T-helper 17 cell (primary cell): ENCODE measurements around the gene IGSF10. TPM values are rescaled to one million over a fixed set of nuclear protein-coding genes. Genes with fewer than 3 reads are reported as not detected.

ENCODE experiments used
- ATAC-seq: fragments of 150-1000 bp; cut with Tn5 transposase; 2 replicates; pipeline ENCODE4 v1.10.0; 2021; ENCODE audit warnings: mild to moderate bottlenecking, moderate library complexity
- DNase-seq, 3 donors: peaks; one replicate each; pipeline versions ENCODE4 v3.0.0 to v3.0.0-alpha.2; 2020 to 2021
- H3K9me3 ChIP-seq: one replicate; pipeline ENCODE4 v1.7.0; 2013; ENCODE audit warnings: low read length, mild to moderate bottlenecking; ENCODE audit not compliant: control insufficient read depth, poor library complexity, severe bottlenecking
- H3K27ac Mint-ChIP-seq: one replicate; pipeline ENCODE4 v1.8.0; 2022; ENCODE audit warnings: mild to moderate bottlenecking, moderate library complexity, mixed read lengths
- H3K27me3 Mint-ChIP-seq: one replicate; pipeline ENCODE4 v1.8.0; 2022; ENCODE audit warnings: mixed read lengths
- H3K36me3 Mint-ChIP-seq: one replicate; pipeline ENCODE4 v1.8.0; 2022; ENCODE audit warnings: low read depth, mixed read lengths
- H3K4me1 Mint-ChIP-seq: one replicate; pipeline ENCODE4 v1.8.0; 2022; ENCODE audit warnings: mild to moderate bottlenecking, mixed read lengths
- H3K4me3 Mint-ChIP-seq: one replicate; pipeline ENCODE4 v1.8.0; 2022; ENCODE audit warnings: mild to moderate bottlenecking, moderate library complexity, mixed read lengths
- total RNA-seq, 4 donors: library from RNA in 2 of 4; stranded (reverse) in 2 of 4; gene quantifications; one replicate each; pipeline ENCODE4 v1.2.3 and lab custom pipeline; 2022 to 2026

Gene IGSF10
- total RNA-seq, 2 donors from 2014 or later: 0.22 TPM; not detected in 1

- DNase-seq (no peak), ATAC-seq (no peak)
- H3K27ac Mint-ChIP-seq: no peak overlapping the region
- no peaks in the 10 kb centered on the region for H3K9me3 ChIP-seq
- H3K27me3 Mint-ChIP-seq: peaks cover 22% of the 10 kb centered on the region
- no peaks in the 10 kb centered on the region for H3K36me3 Mint-ChIP-seq
- H3K4me3 Mint-ChIP-seq: no peak overlapping the region
- H3K4me1 Mint-ChIP-seq: no peaks in the 10 kb centered on the region
Observed at GRCh38 chr3:151479452-151479851, 18.6 kb upstream of the IGSF10 start.

GRCh38 chr3:151478335-151478697 lies 17.5 kb upstream of the IGSF10 start:
- H3K4me1 Mint-ChIP-seq: no peaks in the 10 kb centered on the region
- no peaks in the 10 kb centered on the region for H3K36me3 Mint-ChIP-seq
- ATAC-seq (no peak), DNase-seq (no peak)
- H3K27ac Mint-ChIP-seq: no peak overlapping the region
- H3K9me3 ChIP-seq: no peaks in the 10 kb centered on the region
- H3K4me3 Mint-ChIP-seq: no peak overlapping the region
- peaks cover 22% of the 10 kb centered on the region for H3K27me3 Mint-ChIP-seq

GRCh38 chr3:151477591-151478334 lies 16.9 kb upstream of the IGSF10 start:
- Mint-ChIP-seq H3K36me3 (no peaks in the 10 kb centered on the region), H3K27ac (no peak overlapping the region), H3K27me3 (peaks cover 22% of the 10 kb centered on the region), H3K4me1 (no peaks in the 10 kb centered on the region), H3K4me3 (no peak overlapping the region)
- ATAC-seq: no peak
- no peaks in the 10 kb centered on the region for H3K9me3 ChIP-seq
- DNase-seq: no peak

GRCh38 chr3:151476344-151477018 lies 15.6 kb upstream of the IGSF10 start:
- DNase-seq (no peak), ATAC-seq (no peak)
- H3K9me3 ChIP-seq: no peaks in the 10 kb centered on the region
- H3K27me3 Mint-ChIP-seq: peaks cover 22% of the 10 kb centered on the region
- no peak overlapping the region for H3K4me3 Mint-ChIP-seq
- no peaks in the 10 kb centered on the region for H3K4me1 Mint-ChIP-seq
- H3K27ac Mint-ChIP-seq: no peak overlapping the region
- no peaks in the 10 kb centered on the region for H3K36me3 Mint-ChIP-seq

GRCh38 chr3:151468284-151468917 lies 7.5 kb upstream of the IGSF10 start:
- Mint-ChIP-seq H3K4me1 (peaks cover 2% of the 10 kb centered on the region), H3K27me3 (peaks cover 29% of the 10 kb centered on the region), H3K27ac (no peak overlapping the region), H3K36me3 (peaks cover 3% of the 10 kb centered on the region), H3K4me3 (no peak overlapping the region)
- ATAC-seq: peak; percentile 60
- peak in 1 of 3 donors; percentile 13 for DNase-seq
- no peaks in the 10 kb centered on the region for H3K9me3 ChIP-seq

- Mint-ChIP-seq H3K27ac (no peak overlapping the region), H3K27me3 (peaks cover 32% of the 10 kb centered on the region), H3K4me1 (peaks cover 2% of the 10 kb centered on the region), H3K36me3 (peaks cover 3% of the 10 kb centered on the region), H3K4me3 (no peak overlapping the region)
- ATAC-seq: no peak
- no peak for DNase-seq
- H3K9me3 ChIP-seq: no peaks in the 10 kb centered on the region
Observed at GRCh38 chr3:151467069-151467468, 6.2 kb upstream of the IGSF10 start.

- H3K27ac Mint-ChIP-seq: no peak overlapping the region
- ATAC-seq: no peak
- H3K27me3 Mint-ChIP-seq: peaks cover 51% of the 10 kb centered on the region
- no peak for DNase-seq
- peaks cover 5% of the 10 kb centered on the region for H3K4me1 Mint-ChIP-seq
- peaks cover 3% of the 10 kb centered on the region for H3K36me3 Mint-ChIP-seq
- no peak overlapping the region for H3K4me3 Mint-ChIP-seq
- H3K9me3 ChIP-seq: no peaks in the 10 kb centered on the region
Observed at GRCh38 chr3:151462991-151463390, 2.1 kb upstream of the IGSF10 start.

GRCh38 chr3:151462278-151462780 lies 1.5 kb upstream of the IGSF10 start:
- no peaks in the 10 kb centered on the region for H3K9me3 ChIP-seq
- H3K27ac Mint-ChIP-seq: no peak overlapping the region
- no peak overlapping the region for H3K4me3 Mint-ChIP-seq
- peaks cover 51% of the 10 kb centered on the region for H3K27me3 Mint-ChIP-seq
- ATAC-seq (no peak), DNase-seq (no peak)
- peaks cover 5% of the 10 kb centered on the region for H3K4me1 Mint-ChIP-seq
- H3K36me3 Mint-ChIP-seq: peaks cover 3% of the 10 kb centered on the region

GRCh38 chr3:151460228-151460627 lies 633 bp downstream of the IGSF10 start:
- Mint-ChIP-seq H3K36me3 (peaks cover 3% of the 10 kb centered on the region), H3K27ac (no peak overlapping the region), H3K27me3 (peaks cover 49% of the 10 kb centered on the region), H3K4me1 (peaks cover 5% of the 10 kb centered on the region), H3K4me3 (no peak overlapping the region)
- ATAC-seq (no peak), DNase-seq (no peak)
- H3K9me3 ChIP-seq: no peaks in the 10 kb centered on the region

GRCh38 chr3:151459358-151459757 lies 1.5 kb downstream of the IGSF10 start:
- DNase-seq: no peak
- H3K9me3 ChIP-seq: no peaks in the 10 kb centered on the region
- no peak for ATAC-seq
- Mint-ChIP-seq H3K36me3 (peaks cover 3% of the 10 kb centered on the region), H3K27me3 (peaks cover 40% of the 10 kb centered on the region), H3K4me3 (no peak overlapping the region), H3K4me1 (peaks cover 3% of the 10 kb centered on the region), H3K27ac (no peak overlapping the region)

GRCh38 chr3:151456065-151456464 lies 4.8 kb downstream of the IGSF10 start:
- Mint-ChIP-seq H3K36me3 (no peaks in the 10 kb centered on the region), H3K4me1 (peaks cover 5% of the 10 kb centered on the region), H3K27me3 (peaks cover 36% of the 10 kb centered on the region), H3K27ac (no peak overlapping the region), H3K4me3 (no peak overlapping the region)
- ATAC-seq (no peak), DNase-seq (no peak)
- no peaks in the 10 kb centered on the region for H3K9me3 ChIP-seq

GRCh38 chr3:151452841-151453240 lies 8.0 kb downstream of the IGSF10 start:
- DNase-seq: no peak
- H3K27me3 Mint-ChIP-seq: peaks cover 39% of the 10 kb centered on the region

GRCh38 chr3:151452368-151452767 lies 8.5 kb downstream of the IGSF10 start:
- no peaks in the 10 kb centered on the region for H3K9me3 ChIP-seq

More at GRCh38 chr3:151452841-151453240, 8.0 kb downstream of the IGSF10 start:
- Mint-ChIP-seq H3K27ac (no peak overlapping the region), H3K4me3 (no peak overlapping the region), H3K36me3 (no peaks in the 10 kb centered on the region), H3K4me1 (peaks cover 5% of the 10 kb centered on the region)
- H3K9me3 ChIP-seq: no peaks in the 10 kb centered on the region
- no peak for ATAC-seq

More at GRCh38 chr3:151452368-151452767, 8.5 kb downstream of the IGSF10 start:
- Mint-ChIP-seq H3K4me1 (peaks cover 5% of the 10 kb centered on the region), H3K27ac (no peak overlapping the region), H3K36me3 (no peaks in the 10 kb centered on the region), H3K27me3 (peaks cover 41% of the 10 kb centered on the region), H3K4me3 (no peak overlapping the region)
- DNase-seq (no peak), ATAC-seq (no peak)
